Kidney (tissue), 14 donors: Measurements from ENCODE around the gene PHYHD1. TPM values are rescaled to one million over a fixed set of nuclear protein-coding genes. Genes with fewer than 3 reads are reported as not detected.

Experiments used
- DNase-seq, 5 donors: peaks; one replicate each; pipeline ENCODE4 v3.0.0-alpha.2; 2013 to 2020
- FAIRE-seq: peaks from 2 replicates; lab custom pipeline; 2012; peaks lifted over from hg19 to GRCh38; lab: Jason Lieb, UNC
- H3K27ac ChIP-seq, 2 donors: one replicate each; pipeline ENCODE4 v1.7.0; 2013; ENCODE audit warnings: low read depth in 2 of 2, low read length in 2 of 2, inconsistent platforms in 1 of 2
- H3K27me3 ChIP-seq: one replicate; pipeline ENCODE4 v1.7.1; 2013; ENCODE audit warnings: low read length, inconsistent platforms; ENCODE audit not compliant: control insufficient read depth, insufficient read depth
- H3K36me3 ChIP-seq, 3 donors: one replicate each; pipeline versions ENCODE4 v1.7.0 to v1.7.1; 2013; ENCODE audit warnings: low read length in 3 of 3, control low read depth in 1 of 3, inconsistent platforms in 1 of 3; ENCODE audit not compliant: insufficient read depth in 3 of 3, control insufficient read depth in 2 of 3
- H3K4me1 ChIP-seq, 3 donors: one replicate each; pipeline versions ENCODE4 v1.7.0 to v1.7.1; 2013; ENCODE audit warnings: low read length in 3 of 3, inconsistent platforms in 1 of 3, low read depth in 1 of 3; ENCODE audit not compliant: control insufficient read depth in 2 of 3, insufficient read depth in 2 of 3
- H3K4me3 ChIP-seq, 3 donors: one replicate each; pipeline versions ENCODE4 v1.7.0 to v1.8.1; 2013; ENCODE audit warnings: low read length in 3 of 3, control low read depth in 1 of 3, inconsistent platforms in 1 of 3
- H3K9ac ChIP-seq, 3 donors: one replicate each; pipeline versions ENCODE4 v1.7.0 to v1.7.1; 2013; ENCODE audit warnings: low read length in 3 of 3, control low read depth in 1 of 3, inconsistent platforms in 1 of 3
- H3K9me3 ChIP-seq, 3 donors: one replicate each; pipeline versions ENCODE4 v1.7.0 to v1.7.1; 2013; ENCODE audit warnings: low read length in 3 of 3, control low read depth in 1 of 3, inconsistent platforms in 1 of 3; ENCODE audit not compliant: control insufficient read depth in 2 of 3, insufficient read depth in 1 of 3
- CTCF ChIP-seq: IDR thresholded peaks from 3 replicates; pipeline ENCODE4 v1.5.1; 2012; ENCODE audit warnings: mild to moderate bottlenecking, moderate library complexity, borderline replicate concordance; ENCODE audit not compliant: insufficient read depth; ENCODE audit errors: extremely low read depth
- intact Hi-C: fragments of 100-400 bp; cut with DNase I; formaldehyde crosslinking; loops from one replicate; pipeline ENCODE4 v1.11.1; 2022
- polyA plus RNA-seq: library from polyadenylated mRNA; stranded (reverse); fragments of 350-450 nt; fragmentation: Illumina TruSeq; extraction: RNeasy Lipid Tissue Mini Kit (QIAGEN cat#74804); gene quantifications from one replicate; pipeline ENCODE4 v1.2.3, GENCODE V29; 2014; ENCODE audit warnings: low read depth, low replicate concordance; ENCODE audit not compliant: insufficient read depth
- total RNA-seq: library from RNA; stranded (reverse); fragmentation: NEBNext Ultra II Directional; extraction: Animal tissue kit (Norgen Biotek cat#: 25700); gene quantifications from one replicate; pipeline ENCODE4 v1.2.1, GENCODE V29; 2021
- donor health status: control.
- donor health status: control.
- donor health status: control.
- donor health status: control.
- donor health status: control.
- donor health status: DM: yes; HTN: yes; CAD: no.
- donor health status: Normal renal cell carcinoma (clear cell type).

PHYHD1 gene
- total and polyA plus RNA-seq, 2 donors from 2014 or later: 59.0 to 122 TPM

- Histone ChIP-seq H3K9ac (peak overlapping the region; percentile 49 to 87 (median 65)), H3K4me3 (peak overlapping the region; percentile 66 to 71 (median 67)), H3K27me3 (no peaks in the 10 kb centered on the region), H3K9me3 (no peaks in the 10 kb centered on the region), H3K36me3 (no peaks in the 10 kb centered on the region), H3K4me1 (peaks cover 0 to 18% (median 15%) of the 10 kb centered on the region in 3 donors), H3K27ac (peak overlapping the region; percentile 84 to 90)
- no peak for TF ChIP-seq CTCF
- no peak for FAIRE-seq
- DNase-seq: peak; percentile 79 to 91 (median 88)
- intact Hi-C loops: no loop called here
Observed at GRCh38 chr9:128921881-128922763, 1.3 kb downstream of the PHYHD1 start.

DNA sequence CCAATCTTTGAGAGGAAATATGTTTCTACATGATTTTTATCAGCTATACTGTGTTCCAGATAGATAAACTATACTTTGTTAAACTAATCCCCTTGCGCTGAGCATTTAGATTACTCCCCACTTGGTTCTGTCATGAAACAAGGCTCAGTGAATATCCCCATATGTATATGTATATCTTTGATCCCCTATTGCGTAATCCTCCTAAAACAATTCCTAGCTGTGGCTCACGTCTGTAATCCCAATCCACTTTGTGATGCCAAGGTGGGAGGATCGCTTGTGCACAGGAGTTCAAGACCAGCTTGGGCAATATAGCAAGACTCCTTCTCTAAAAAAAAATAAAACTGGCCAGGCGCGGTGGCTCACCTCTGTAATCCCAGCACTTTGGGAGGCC, 2.7 kb downstream of the PHYHD1 start:
- Histone ChIP-seq H3K36me3 (no peaks in the 10 kb centered on the region), H3K27ac (no peak overlapping the region), H3K4me1 (peaks cover 2 to 20% (median 15%) of the 10 kb centered on the region in 3 donors), H3K27me3 (no peaks in the 10 kb centered on the region), H3K9ac (no peak overlapping the region), H3K9me3 (no peaks in the 10 kb centered on the region), H3K4me3 (no peak overlapping the region)
- FAIRE-seq (no peak), DNase-seq (no peak)
- no peak for TF ChIP-seq CTCF
- intact Hi-C loops: no loop called here

- FAIRE-seq (no peak), DNase-seq (peak in 4 of 5 donors; percentile 66 to 77 (median 72))
- Histone ChIP-seq H3K9me3 (no peaks in the 10 kb centered on the region), H3K9ac (no peak overlapping the region), H3K27ac (no peak overlapping the region), H3K4me3 (no peak overlapping the region), H3K36me3 (no peaks in the 10 kb centered on the region), H3K27me3 (no peaks in the 10 kb centered on the region), H3K4me1 (peaks cover 0 to 2% (median 2%) of the 10 kb centered on the region in 3 donors)
- peak; percentile 98 for TF ChIP-seq CTCF
- intact Hi-C loops: no loop called here
Observed at GRCh38 chr9:128927731-128928411, 7.1 kb downstream of the PHYHD1 start.
